Amniotic stem cell (primary cell): ENCODE data around the gene BAK1.
"Not testable (repeated sequence)": the region's sequence is repeated elsewhere in the genome, so short reads cannot be mapped to it uniquely, and the experiment has no call there.

Experiments used
- DNase-seq: peaks from one replicate; lab custom pipeline; 2025; lab: John Stamatoyannopoulos, UW

The BAK1 gene

DNA sequence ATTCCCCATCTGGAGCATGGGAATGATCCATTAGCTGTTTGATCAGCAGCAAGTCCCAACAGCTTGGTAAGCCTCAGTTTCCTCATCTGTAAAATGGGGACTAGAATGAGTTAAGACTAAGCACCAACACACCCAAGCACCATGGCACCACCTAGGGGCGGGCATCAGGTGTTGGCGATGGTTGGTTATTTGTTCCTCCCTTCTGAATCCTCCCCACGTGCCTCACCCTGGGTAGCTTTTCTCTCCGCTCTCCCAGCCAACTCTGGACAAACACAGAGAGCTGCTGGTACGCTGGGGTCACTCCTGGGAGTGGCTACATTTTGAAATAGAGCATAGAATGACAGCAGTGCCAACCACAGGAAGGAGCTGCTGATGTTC, 27.7 kb upstream of the BAK1 start:
- DNase-seq, result no peak

DNA sequence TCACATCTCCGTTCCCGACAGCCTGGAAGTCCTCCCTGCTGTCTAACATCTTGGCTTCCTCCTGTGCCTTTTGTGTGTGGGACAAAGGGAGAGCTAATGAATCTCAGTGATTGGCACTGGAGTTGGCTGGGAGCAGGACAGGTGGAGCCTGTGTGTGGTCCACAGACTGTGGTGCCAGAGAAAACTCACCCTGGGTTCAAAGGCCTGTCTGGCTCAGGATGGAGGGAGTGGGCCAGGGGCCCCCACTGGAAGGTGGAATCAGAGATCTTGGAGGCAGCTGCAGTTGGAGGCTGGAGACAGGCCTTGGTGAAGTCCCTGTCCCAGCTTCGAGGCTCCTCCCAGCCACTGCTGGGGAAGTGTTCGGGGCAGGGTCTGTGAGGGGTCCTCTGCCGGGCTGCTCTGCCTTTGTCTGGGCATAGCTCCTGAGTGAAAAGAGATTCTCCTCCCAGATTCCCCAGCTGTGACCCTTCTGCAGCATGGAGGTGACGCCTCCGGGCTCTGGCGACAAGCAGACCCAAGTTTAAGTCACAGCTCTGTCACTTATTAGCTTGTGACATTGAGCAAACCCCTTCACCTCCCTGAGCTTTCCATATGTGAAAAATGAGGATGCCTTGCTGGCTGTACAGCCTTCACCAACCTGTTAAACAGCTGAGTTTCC, 27.2 kb upstream of the BAK1 start:
- no peak for DNase-seq

DNA sequence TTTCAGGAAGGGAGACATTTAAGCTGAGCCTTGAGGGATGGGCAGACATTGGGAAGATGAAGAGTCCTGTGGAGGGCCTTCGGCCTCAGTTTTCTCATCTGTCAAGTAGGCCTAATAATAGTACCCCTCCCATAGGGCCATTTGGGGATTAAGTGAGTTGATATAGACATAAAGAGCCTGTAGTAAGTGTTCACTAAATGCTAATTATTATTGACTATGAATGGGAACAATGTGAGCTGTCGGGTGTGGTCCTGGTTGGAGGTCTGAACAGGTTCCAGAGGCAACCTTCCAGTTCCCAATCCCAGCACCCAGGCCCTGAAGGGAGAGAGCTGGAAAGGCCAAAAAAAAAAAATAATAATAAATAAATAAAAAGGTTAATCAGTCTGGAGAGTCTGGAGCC, 26.6 kb upstream of the BAK1 start:
- DNase-seq, result no peak

DNA sequence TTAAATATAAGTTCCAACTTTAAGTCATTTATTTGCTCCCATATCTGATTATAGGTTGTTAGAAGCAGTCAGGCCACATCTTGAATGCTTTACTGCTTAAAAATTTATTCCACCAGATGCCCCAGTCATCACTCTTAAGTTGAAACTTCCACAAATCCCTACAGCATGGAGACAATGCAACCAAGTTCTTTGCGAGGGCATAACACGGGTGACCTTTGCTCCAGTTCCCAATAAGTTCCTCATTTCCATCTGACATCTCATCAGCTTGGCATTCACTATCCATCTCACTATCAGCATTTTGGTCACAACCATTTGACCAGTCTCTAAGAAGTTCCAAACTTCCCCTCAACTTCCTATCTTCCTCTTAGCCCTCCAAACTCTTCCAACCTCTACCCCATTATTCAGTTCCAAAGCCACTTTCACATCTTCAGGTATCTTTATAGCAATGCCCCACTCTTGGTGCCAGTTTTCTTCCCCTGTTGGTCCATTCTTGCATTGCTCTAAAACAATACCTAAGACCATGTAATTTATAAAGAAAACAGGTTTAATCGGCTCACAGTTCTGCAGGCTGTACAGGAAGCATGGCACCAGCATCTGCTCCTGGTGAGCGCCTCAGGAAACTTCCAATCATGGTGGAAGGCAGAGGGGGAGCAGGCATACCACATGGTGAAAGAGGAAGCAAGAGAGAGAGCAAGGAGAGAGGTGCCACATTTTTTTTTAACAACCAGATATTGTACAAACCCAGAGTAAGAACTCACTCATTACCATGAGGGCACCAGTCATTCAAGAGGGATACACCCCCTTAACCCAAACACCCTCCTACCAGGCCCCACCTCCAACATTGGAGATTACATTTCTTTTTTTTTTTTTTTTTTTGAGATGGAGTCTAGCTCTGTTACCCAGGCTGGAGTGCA, 25.1 kb upstream of the BAK1 start:
- DNase-seq, result no peak

DNA sequence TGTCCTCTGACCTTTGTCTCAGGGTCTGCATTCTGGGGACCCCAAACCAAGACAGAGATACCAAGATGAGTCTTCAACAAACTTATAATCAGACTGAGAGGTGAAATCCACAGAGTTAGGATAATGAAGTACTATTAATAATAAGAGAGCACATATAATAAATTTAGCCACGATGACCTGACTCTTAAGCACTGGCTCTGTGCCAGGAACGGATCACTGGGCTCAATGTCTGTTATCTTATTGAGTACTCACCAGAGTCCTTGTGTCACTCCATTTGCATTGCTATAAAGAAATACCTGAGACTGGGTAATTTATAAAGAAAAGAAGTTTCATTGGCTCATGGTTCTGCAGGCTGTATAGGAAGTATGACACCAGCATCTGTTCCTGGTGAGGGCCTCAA, 22.1 kb upstream of the BAK1 start:
- no peak for DNase-seq

DNA sequence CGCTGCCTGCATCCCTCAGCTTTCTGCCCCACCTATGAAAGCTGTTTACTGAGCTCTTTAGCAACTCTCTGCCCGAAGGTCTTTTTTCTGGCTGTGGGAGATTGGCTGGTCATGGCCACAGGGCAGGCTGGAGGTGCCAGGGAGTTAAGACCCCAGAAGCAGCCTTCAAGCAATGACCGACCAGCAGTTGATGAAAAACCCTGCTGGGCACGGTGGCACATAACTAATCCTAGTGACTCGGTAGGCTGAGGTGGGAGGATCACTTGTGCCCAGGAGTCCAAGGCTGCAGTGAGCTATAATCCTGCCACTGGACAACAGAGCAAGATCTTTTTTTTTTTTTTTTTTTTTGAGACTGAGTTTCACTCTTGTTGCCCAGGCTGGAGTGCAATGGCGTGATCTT, 20.7 kb upstream of the BAK1 start:
- DNase-seq, result no peak

- no peak for DNase-seq
These were observed 19.4 kb upstream of the BAK1 start for GRCh38 chr6:33599413-33599938.

DNA sequence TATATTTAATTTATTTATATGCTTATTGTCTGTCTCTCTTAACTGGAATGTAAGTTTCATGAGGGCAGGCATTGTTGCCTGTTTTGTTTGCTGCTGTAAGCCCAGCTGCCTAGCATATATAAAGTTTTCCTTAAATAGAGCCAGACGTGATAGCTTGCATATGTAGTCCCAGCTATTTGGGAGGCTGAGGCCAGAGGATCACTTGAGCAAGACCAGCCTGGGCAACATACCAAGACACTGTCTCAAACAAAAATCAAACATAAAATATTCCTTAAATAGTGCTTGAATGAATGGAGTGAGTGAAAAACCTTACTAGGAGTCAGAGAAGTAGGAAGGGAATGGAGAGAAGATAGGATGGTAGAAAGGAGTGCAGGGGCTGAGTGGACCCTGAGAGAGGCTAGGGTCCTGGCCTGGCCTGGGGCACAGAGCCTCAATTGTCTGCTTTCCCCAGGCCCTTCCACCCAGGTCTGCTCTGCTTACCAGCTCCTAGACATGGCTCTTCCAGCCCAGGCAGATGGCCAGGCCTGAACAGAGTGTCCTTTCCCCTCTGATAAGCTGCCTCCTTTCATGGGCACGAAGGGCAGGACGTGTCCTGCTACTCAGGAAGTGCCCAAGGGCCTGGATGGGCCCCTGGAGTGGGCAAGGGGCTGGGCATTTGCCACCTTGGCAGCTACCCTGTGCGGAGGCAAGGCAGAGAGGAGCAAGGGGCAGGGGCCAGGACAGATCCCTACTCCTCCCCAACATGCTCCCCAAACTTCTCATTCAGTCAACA, 17.7 kb upstream of the BAK1 start:
- DNase-seq, result no peak

DNA sequence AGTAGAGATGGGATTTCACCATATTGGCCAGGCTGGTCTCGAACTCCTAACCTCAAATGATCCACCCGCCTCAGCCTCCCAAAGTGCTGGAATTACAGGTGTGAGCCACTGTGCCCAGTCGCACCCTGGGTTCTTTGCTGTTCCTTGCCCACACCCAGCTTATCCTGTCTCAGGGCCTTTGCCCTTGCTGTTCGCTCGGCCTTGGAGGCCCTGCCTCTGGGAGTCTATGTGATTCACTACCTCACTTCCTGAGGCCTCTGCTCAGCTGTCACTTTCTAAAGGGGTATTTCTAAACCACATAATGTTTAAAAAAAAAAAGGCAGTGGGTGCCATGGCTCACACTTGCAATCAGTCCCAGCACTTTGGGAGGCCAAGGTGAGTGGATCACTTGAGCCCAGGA, 16.8 kb upstream of the BAK1 start:
- DNase-seq, result not testable (repeated sequence)

DNA sequence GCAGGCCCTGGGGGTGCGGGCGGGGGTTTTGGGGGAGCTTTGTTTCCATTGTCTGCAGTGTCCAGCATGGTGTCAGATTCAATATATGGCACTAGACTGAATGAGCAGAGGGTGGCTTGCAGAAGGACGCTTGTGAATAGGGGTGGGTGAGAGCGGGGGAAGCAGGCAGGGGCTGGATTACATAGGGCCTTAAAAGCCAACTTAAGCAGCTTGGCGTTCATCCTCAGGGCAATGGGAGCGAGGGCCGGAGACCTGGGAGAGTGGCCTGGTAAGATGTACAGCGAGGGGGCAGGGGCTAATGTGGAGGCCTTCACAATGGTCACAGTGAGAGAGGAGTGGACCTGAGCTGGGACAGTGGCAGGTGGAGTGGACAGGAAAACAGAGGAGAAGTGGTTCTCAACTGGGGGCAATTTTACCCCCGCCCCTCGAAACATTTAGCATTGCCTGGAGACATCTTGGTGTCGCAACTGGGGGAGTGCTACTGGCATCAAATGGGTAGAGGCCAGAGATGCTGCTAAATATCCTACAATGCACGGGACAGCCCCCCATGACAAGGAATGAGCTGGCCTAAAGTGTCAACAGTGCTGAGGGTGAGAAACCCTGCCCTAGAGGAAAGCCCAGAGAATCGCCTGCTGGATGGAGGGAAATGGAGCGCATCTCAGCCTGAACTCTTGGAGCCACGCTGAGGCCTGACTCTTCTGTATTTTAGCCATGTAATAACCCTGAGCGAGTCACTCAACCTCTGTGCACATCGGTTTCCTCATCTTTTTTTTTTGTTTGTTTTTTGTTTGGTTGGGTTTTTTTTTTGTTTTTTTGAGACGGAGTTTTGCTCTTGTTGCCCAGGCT, 15.1 kb upstream of the BAK1 start:
- DNase-seq, result no peak

DNA sequence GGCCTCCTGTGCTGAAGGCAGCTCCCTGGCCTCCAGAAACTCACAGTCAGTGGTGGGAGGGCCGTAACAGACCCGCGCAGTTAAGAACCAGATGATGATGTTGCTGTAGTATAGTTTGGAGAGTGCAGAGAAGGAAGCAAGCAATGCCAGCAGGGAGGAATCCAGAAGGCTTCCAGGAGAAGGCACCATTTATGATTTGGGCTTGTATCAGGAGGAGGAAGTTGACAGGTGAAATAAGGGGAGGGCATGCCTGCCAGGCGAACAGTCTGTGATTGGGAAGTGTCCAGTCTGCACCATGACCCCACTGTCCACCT, 13.3 kb upstream of the BAK1 start:
- DNase-seq, result no peak

GRCh38 chr6:33592595-33593413, 12.7 kb upstream of the BAK1 start:
- no peak for DNase-seq

DNA sequence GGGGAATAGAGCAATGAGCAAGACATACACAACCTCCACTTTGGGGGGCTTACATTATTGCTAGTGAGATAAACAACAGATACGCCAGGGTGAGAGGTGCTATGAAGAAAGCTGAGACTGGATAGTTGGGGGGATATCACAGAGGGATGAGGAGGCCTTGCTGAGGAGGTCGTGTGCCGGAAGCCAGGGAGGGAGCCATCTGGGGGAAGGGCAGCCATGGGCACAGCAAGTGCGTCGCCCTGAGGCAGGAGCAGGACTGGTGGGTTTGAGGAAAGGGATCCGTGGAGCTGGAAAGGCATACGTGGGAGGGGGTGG, 12.2 kb upstream of the BAK1 start:
- no peak for DNase-seq

DNA sequence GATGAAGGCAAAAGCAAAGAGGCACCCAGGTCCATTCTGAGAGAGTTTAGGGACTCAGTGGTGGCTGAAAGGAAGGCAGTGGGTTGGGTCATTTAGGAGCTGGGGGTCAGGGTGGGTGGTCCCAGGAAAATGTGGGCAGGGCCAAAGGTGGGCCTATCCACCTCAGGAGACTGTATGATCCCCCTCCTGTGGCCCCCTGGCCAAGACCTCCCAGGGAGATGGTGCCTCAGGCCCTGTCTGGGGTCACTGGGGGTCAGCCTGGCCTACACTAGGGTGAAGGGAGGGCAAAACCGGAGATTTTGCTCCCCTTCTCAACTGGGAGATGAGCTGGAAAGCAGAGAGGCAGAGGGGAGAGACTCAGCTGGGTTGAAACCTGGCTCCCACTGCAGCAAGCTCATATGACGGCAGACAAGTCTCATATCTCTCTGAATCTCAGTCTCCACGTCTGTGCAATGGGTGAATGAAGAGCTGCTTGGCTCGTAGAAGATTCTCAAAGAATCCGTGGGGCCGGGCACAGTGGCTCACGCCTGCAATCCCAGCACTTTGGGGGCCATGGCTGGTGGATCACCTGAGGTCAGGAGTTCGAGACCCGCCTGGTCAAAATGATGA, 11.5 kb upstream of the BAK1 start:
- DNase-seq, result no peak

DNA sequence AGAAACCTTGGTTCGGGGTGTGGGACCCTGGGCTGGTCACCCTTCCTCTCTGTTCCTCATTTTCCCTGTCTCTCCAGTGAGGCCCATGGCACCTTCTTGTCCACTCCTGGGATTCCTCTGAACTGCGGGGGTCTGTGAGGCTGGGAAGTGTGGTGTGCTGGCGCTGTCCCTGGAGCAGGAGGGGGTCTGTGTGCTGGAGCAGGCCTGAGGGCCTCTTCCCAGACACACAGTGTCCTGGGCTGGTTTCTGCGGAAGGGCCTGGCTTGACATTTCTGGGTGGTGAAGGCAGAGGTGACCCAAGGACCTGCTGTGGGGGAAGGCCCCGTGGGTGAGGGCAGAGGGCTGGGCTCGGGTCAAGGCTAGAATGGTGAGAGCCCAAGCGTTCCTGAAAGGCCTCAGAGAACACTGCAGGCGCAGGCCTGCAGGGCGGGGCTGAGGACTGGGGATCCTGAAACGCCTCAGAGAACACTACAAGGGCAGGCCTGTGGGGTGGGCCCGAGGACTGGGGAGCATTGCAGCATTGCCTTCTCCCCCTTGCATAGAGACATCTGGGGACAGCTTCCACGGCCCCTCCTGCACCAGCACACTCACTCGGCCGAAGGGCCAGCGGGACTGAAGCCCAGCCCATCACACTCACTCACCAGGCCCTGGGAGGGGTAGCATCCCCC, 10.6 kb upstream of the BAK1 start:
- no peak for DNase-seq

DNA sequence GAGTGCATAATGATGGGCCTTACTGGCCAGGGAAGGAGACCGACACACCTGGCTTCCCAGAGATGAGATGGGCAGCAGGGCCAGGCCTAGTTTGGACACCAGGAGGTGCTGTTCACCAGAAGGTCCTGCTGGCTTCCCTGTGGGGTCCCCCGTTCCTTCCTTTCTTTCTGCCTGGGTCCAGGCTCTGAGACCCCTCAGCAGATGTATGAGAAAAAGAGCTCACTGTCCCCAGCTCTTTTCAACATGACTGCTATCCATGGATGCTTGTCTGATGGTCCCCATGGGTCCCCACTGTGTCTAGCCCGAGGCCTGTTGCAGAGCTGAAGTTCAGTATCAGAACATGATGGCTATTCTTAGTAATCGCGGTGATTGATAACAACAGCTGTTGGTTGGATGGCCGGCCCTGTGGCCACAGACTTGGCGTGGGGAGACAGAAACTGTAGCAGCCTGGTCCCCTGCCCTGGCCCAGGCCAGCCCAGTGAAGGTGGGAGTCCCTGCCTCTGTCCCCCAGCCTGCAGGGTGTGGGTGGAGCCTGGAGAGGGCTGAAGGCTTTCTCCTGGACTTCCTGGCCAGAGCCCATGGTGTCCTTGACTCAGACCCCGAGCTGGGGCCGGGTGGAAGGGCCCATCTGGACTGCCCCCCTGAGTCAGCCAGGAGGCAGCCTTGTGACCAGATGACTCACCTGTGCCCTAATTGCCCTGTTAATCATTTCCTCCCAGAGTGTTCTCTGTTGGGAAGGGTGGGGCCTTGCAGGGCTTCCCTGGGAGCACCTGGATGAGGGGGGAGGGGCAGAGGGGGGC, 9.9 kb upstream of the BAK1 start:
- DNase-seq, result peak; percentile 35

DNA sequence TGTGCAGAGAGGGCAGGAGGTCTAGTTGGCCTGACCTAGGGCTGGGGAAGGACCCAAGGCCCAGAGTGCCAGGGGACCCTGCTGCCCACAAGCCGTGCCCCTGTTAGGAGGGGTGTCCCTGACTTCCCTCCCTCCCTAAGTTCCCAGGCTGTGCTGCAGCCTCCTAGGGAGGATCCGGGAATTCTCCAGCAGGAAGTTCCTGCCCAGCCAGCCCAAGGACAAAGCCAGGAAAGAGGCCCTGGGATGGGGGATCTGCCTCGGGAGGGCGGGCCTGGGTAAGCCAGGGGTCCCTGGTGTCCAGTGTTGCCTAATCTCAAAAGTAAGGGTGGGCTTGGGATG, 9.3 kb upstream of the BAK1 start:
- no peak for DNase-seq

DNA sequence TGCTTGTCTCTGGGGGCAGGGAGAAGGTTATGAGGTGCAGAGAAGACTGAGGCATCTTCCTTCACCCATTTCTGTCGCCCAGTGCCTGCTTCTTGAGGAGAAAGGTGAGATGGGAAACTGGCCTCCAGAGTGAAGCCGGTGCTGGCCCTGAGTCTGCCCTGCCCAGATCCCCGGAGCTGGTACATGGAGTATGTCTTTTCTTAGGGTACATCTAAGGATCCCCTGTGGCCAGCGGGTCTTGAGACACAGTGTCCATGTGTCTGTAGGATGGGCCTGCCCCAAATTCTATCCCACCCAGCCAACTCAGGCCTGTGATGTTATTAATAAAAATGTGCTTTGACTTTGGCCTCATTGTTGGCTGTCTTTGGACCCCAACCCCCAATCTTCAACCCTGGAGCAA, 8.8 kb upstream of the BAK1 start:
- no peak for DNase-seq

- DNase-seq, result no peak
These were observed 7.5 kb upstream of the BAK1 start for GRCh38 chr6:33587529-33587928.
